ENCODE data around the gene HOXC6. TPM values are rescaled to one million over a fixed set of nuclear protein-coding genes. Genes with fewer than 3 reads are reported as not detected.
A peak's percentile ranks its signal among the peaks of the same experiment; 100 is the strongest.

HOXC6 gene
- total RNA-seq, 1 donor from 2014 or later = 0.21 TPM

DNA sequence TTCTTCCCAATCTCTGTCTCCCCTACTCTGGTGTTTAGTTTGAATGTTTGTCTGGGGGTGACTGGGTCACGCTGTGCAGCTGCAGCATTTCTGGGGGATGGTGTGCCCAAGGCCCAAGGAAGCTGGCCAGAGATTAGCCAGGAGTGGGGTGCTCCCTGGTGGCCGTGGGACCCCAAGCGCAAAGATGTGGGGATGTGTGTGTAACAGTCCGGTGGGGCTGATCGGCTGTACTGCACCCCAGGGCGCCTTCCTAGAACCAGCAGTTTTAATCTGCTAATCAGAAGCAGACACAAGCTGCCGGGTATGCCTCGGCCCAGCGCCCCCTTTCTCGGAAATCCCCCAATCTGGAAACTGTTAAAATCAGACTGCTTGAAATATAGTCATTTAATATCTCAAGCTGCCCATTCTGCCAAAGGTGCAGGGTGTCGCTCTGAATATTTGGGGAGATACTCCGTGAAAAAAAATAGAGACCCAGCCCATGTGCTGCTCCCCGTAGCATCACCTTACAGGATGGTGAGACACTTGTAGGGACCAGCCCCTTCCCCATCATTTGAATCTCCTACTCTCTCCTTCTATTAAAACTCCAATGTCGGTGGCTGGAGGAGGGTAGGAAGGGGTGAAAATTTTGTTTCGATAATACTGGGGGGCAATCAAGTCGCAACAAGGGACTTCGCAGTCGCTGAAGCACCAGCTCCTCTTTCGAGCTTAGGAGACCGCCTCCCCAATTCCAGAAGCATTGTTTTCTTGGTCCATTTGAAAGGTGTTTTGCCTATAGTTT, 24.0 kb upstream of the HOXC6 start:
- Mint-ChIP-seq H3K27me3 (ENCODE audit: unreplicated experiment) (peaks cover 32% of the 10 kb centered on the region), H3K9me3 (ENCODE audit: unreplicated experiment) (no peaks in the 10 kb centered on the region), H3K4me3 (ENCODE audit: unreplicated experiment) (no peak overlapping the region), H3K4me1 (ENCODE audit: unreplicated experiment) (peaks cover 11% of the 10 kb centered on the region), H3K27ac (ENCODE audit: unreplicated experiment) (no peak overlapping the region), H3K36me3 (ENCODE audit: low read depth, unreplicated experiment) (no peaks in the 10 kb centered on the region)
- no peak for DNase-seq (ENCODE audit: low spot score)
- TF ChIP-seq, protein P1, sequence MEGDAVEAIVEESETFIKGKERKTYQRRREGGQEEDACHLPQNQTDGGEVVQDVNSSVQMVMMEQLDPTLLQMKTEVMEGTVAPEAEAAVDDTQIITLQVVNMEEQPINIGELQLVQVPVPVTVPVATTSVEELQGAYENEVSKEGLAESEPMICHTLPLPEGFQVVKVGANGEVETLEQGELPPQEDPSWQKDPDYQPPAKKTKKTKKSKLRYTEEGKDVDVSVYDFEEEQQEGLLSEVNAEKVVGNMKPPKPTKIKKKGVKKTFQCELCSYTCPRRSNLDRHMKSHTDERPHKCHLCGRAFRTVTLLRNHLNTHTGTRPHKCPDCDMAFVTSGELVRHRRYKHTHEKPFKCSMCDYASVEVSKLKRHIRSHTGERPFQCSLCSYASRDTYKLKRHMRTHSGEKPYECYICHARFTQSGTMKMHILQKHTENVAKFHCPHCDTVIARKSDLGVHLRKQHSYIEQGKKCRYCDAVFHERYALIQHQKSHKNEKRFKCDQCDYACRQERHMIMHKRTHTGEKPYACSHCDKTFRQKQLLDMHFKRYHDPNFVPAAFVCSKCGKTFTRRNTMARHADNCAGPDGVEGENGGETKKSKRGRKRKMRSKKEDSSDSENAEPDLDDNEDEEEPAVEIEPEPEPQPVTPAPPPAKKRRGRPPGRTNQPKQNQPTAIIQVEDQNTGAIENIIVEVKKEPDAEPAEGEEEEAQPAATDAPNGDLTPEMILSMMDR (IDR thresholded peaks at IDR 0.05; ENCODE audit: unreplicated experiment) = no peak

DNA sequence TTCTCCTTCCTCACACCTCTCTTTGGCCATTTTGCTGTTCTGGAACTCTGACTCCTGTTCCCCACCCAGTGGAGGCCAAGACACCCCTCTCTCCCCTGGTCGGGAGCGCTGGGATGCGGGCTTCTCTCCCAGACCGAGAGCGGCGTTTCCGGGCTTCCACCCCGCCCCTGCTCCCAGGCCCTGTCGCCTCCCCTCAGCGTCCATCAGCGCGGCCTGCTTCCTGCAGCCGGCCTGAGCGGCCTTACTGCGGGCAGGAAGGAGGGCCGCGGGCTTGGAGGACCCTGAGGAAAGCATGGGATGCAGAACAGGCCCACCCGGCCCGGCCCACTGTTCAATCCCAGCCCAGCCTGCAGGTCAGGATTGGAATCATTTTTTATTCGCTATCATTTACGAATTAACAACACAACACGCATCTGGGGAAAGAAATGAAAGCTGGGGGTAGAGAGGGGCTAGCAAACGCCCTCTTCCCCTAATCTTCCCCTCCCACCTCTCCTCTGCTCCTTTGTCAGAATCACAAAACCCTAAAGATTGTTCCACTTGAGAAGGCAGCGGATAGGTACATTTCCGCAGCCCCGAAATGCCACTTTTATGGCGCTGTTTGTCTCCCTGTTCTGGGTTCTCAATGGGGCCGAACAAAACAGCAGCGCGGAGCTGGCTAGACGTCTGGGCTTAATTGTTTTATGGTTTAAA, 23.3 kb upstream of the HOXC6 start:
- H3K4me1 Mint-ChIP-seq (ENCODE audit: unreplicated experiment) = peaks cover 11% of the 10 kb centered on the region
- peaks cover 34% of the 10 kb centered on the region for H3K27me3 Mint-ChIP-seq (ENCODE audit: unreplicated experiment)
- no peaks in the 10 kb centered on the region for H3K9me3 Mint-ChIP-seq (ENCODE audit: unreplicated experiment)
- no peak overlapping the region for H3K27ac Mint-ChIP-seq (ENCODE audit: unreplicated experiment)
- DNase-seq (ENCODE audit: low spot score) = peak; percentile 56
- TF ChIP-seq, protein P1 (IDR thresholded peaks at IDR 0.05; ENCODE audit: unreplicated experiment) = no peak
- no peak overlapping the region for H3K4me3 Mint-ChIP-seq (ENCODE audit: unreplicated experiment)
- H3K36me3 Mint-ChIP-seq (ENCODE audit: low read depth, unreplicated experiment) = no peaks in the 10 kb centered on the region

DNA sequence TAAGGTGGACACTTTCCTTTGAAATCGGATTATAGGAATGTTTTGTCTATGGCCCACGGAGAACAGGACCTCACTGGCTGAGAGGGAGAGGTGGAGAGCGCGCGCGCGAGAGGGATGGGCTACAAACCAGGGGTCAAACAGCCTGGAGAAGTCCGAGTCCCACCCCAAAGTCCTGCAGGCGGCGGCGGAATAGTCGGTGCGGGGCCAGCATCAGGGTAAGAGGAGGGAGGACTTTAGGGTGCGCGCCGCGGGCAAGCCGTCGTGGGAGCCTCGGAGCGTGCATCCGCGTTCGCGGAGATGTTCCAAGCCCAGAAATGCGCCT, 22.7 kb upstream of the HOXC6 start:
- no peaks in the 10 kb centered on the region for H3K9me3 Mint-ChIP-seq (ENCODE audit: unreplicated experiment)
- no peak overlapping the region for H3K27ac Mint-ChIP-seq (ENCODE audit: unreplicated experiment)
- TF ChIP-seq, protein P1 (IDR thresholded peaks at IDR 0.05; ENCODE audit: unreplicated experiment) = no peak
- no peak for DNase-seq (ENCODE audit: low spot score)
- H3K4me3 Mint-ChIP-seq (ENCODE audit: unreplicated experiment) = peak overlapping the region; percentile 31
- H3K4me1 Mint-ChIP-seq (ENCODE audit: unreplicated experiment) = peaks cover 11% of the 10 kb centered on the region
- H3K36me3 Mint-ChIP-seq (ENCODE audit: low read depth, unreplicated experiment) = no peaks in the 10 kb centered on the region
- H3K27me3 Mint-ChIP-seq (ENCODE audit: unreplicated experiment) = peaks cover 34% of the 10 kb centered on the region

DNA sequence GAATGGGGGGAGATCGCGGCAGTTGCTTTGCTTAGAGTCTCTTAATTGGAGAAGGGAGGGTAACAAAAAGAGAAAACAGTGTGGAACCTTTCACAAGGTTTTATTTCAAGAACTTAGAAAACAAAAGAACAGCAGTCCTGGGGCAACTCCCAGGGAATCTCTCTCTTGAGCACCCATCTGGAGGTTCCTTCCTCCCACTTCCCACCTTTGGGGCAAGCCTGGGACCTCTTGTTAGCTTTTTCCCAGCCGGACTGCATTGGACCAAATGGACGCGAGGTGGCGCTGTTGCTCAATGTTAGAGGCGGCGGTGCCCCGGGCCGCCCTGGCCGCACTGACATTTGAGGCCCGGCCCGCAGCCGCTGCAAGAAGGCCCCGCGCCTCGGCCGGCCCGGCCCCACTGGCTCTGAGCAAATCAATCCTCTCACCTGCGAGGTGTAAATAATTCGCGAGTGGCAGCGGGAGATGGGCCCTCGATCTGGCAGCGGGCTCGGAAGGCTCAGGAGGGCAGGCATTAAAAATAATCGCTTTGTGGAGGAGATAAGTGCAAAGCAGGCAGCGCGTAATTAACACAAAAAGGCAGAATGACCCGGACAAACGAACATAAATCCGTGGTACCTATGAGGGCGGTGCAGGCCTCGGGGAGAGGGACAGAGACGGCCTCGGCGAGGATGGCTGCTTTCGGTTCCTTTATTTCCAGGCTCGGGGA, 22.2 kb upstream of the HOXC6 start:
- Mint-ChIP-seq H3K4me3 (ENCODE audit: unreplicated experiment) (peak overlapping the region; percentile 31), H3K27ac (ENCODE audit: unreplicated experiment) (no peak overlapping the region), H3K36me3 (ENCODE audit: low read depth, unreplicated experiment) (no peaks in the 10 kb centered on the region), H3K27me3 (ENCODE audit: unreplicated experiment) (peaks cover 36% of the 10 kb centered on the region), H3K9me3 (ENCODE audit: unreplicated experiment) (no peaks in the 10 kb centered on the region), H3K4me1 (ENCODE audit: unreplicated experiment) (peaks cover 13% of the 10 kb centered on the region)
- peak; percentile 93 for DNase-seq (ENCODE audit: low spot score)
- TF ChIP-seq, protein P1 (IDR thresholded peaks at IDR 0.05; ENCODE audit: unreplicated experiment) = peak; percentile 99

Measured in endothelial cell (in vitro differentiated cells).